Mammary epithelial cell (primary cell): ENCODE measurements around the gene SPACA1.

Experiments
- CTCF ChIP-seq, 2 donors: IDR thresholded peaks in 1 of 2; conservative IDR thresholded peaks in 1 of 2; 2 replicates each; pipeline ENCODE4 v1.5.1; 2011 to 2012; ENCODE audit warnings: inconsistent platforms in 2 of 2, low read length in 2 of 2, mild to moderate bottlenecking in 2 of 2, control low read depth in 1 of 2, low read depth in 1 of 2; ENCODE audit not compliant: insufficient read depth in 1 of 2; ENCODE audit errors: extremely low read depth in 1 of 2
- EZH2 ChIP-seq: IDR thresholded peaks from 2 replicates; pipeline ENCODE4 v1.6.1; 2012; ENCODE audit warnings: low read length, inconsistent platforms, borderline replicate concordance

- TF ChIP-seq CTCF (conservative IDR thresholded peaks at IDR 0.05 in 1 of 2, IDR thresholded peaks at IDR 0.05 in 1 of 2; ENCODE audit: extremely low read depth in 1 of 2, insufficient read depth in 1 of 2, low read depth in 1 of 2, low read length in 2 of 2) (no peak), EZH2 (no peak)
Observed at GRCh38 chr6:88008831-88009231, 38.8 kb upstream of the SPACA1 start.
